EH (cell line): ENCODE results near the gene EEPD1.

Source experiments
- DNase-seq: peaks from one replicate; pipeline ENCODE4 v3.0.0-alpha.2; 2015; ENCODE audit warnings: low read depth

The EEPD1 gene

DNA sequence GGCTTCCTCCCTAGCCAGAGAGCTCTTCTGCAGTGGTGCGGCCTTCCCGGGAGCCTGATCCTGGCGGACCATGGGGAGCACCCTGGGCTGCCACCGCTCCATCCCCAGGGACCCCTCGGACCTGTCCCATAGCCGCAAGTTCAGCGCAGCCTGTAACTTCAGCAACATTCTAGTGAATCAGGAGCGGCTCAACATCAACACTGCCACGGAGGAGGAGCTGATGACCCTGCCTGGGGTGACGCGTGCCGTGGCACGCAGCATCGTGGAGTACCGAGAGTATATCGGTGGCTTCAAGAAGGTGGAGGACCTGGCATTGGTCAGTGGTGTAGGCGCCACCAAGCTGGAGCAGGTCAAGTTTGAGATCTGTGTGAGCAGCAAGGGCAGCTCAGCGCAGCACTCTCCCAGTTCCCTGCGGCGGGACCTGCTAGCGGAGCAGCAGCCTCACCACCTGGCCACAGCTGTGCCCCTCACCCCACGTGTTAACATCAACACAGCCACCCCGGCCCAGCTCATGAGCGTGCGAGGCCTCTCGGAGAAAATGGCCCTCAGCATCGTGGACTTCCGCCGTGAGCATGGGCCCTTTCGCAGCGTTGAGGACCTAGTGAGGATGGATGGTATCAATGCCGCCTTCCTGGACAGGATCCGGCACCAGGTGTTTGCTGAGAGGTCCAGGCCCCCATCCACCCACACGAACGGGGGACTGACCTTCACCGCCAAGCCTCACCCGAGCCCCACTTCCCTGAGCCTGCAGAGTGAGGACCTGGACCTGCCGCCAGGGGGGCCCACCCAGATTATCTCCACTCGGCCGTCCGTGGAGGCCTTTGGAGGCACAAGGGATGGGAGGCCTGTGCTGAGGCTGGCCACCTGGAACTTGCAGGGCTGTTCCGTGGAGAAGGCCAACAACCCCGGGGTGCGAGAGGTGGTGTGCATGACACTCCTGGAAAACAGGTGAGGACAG, 1.5 kb downstream of the EEPD1 start:
- no peak for DNase-seq

DNA sequence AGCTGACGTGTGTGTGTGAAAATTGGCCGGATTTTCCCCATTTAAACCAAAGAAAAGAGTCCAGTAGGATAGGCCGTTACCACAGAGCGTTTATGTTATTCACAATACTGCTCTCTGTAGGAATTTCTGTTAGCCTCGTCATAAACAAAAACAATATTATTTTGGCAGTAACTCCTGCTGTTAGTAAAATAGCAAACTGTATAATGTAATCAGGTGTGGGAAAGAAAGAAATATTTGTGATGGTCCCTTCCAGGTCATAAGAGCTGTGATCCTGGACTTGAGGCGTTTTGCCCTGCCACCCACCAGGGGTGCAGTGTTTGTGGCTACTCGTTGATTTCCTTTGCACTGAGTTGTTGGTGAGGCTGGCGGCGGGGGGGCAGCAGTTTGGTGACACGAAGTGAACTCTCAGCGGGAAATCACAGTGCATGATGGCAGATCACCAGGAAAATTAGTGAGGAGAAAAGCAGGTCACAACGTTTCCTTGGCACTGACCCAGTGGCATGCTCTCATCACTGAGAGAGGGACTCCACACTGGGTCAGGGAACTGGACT, 2.8 kb downstream of the EEPD1 start:
- peak; percentile 17 for DNase-seq

DNA sequence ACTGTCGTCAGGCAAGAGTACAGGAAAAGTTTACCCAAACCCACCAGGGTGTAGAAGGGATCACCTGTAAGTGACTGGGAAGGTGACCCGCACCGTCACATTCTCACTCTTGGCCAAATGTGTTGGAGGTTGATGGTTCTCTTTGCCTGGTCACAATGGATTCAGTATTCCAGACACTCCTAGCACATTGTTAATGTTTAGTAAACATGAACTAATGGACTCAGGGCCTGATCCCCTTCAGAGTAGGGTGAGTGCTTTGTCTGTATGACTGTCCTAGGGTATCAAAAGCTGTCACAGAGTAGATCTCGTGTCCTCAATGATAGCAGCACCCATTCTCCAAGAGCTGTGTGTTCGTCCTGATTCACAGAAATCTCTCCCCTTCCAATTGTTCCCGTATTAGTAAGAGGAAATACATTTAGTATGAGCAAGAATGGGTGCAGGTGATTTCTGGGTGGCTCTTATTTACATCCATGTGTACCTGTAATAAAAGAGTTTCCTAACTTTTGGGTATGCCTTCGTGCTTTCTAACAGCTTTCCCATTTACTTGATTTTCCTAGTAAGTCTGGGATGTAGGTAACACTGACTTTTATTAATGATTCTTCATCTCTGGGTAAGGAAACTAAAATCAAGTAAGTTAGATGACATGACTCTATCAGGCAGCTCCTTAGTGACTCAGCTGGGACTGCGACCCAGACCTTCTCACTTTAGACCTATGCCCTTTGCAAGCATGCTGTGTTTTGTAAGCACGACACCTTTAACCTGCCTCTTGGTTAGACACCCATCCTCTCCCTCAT, 4.7 kb downstream of the EEPD1 start:
- DNase-seq: no peak

DNA sequence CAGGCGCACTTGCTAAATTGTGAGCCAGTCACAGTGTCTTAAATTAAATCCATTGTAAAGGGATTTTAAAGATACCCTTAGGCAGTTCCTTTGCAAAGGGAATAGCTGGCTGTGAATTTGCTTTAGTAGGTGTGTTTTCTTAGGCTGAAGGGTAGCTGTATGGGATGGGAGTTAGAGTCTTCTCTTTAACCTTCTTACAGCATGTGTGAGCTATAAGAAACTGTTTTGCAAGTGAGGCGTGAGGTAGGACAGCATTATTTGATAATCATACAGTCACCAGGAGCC, 5.2 kb downstream of the EEPD1 start:
- no peak for DNase-seq

DNA sequence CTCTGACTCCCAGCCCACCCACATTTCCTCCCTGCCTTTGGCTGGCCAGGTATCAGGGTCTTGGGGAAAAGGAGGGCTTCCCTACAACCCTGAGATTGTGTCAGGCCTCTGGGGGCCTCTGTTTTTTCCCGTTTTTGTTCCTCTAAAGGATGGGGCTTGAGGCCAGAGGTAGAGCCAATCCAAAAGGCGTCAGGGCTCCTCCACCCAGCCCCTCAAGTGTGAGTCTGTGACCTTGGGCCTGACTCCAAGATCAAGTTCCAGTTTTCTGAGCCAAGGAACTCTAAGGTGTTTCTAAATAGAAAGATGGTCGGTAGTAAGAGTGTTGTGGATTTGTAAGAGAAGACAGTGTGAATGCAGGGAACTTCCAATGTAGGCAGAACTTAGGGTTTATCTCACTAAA, 6.6 kb downstream of the EEPD1 start:
- DNase-seq: no peak

DNA sequence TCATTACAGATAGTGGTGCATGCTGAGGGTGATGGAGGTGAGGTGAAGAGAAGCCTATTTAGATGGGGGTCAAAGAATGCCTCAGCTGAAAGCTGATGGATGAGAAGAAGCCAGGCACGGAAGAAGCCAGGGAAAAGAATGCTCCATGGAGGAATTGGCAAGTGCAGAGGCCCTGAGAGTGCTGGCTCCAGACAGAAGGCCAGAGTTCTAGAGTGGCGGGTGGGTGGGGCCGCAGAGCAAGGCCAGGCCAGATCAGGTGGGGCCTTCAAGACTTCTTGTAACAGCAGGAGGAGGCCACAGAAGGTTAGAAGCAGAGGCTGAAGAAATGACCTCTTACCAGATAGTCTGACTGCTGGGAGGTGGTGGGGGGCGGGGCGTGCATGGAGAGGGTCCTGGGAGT, 7.3 kb downstream of the EEPD1 start:
- DNase-seq: no peak

DNA sequence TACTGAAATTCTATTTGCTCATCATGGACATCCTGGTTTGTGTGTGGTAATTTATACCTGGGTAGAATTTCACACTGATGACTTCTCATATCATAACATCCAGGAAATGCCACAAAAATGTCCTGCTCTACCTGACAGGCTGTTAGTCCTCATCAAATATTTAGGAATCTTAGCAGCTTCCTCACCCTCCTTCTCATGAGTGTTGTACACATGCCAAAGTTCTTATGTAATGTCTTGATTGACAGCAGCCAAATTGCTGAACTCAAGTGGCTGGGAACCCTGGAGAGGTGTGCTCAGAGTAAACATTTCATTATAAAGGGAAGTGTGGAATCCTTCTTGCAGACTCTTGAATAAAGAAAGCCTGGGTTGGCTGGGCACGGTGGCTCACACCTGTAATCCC, 8.9 kb downstream of the EEPD1 start:
- DNase-seq: no peak

DNA sequence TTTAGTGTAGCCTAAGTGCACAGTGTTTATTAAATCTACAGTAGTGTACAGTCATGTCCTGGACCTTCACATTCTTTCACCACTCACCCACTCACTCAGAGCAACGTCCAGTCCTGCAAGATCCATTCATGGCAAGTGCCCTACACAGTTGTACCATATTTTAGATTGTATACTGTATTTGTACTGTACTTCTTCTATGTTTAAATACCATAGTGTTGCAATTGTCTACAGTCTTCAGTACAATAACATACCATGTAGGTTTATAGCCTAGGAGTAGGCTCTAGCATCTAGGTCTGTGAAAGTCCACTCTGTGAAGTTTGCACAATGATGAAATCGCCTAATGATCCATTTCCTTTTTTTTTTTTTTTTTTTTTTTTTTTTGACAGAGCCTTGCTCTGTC, 12.0 kb downstream of the EEPD1 start:
- DNase-seq: peak; percentile 48

DNA sequence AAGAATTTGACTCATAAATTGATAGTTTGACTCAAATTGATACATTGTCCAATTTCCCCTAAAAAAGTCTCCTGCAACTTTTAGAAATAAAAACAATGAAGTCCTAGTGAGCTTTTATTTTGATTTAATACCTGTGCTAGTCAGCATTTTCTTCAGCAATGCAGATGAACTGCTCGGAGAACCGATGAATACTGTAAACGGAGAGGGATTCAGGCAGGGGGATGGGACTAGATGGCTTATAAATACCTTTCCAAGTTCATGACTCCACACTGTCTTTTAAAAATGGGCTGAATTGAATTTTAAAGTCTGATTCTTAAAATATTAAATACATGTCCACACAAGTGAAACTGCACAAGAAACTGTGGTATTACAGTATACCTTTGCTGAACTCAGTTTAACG, 12.7 kb downstream of the EEPD1 start:
- no peak for DNase-seq

DNA sequence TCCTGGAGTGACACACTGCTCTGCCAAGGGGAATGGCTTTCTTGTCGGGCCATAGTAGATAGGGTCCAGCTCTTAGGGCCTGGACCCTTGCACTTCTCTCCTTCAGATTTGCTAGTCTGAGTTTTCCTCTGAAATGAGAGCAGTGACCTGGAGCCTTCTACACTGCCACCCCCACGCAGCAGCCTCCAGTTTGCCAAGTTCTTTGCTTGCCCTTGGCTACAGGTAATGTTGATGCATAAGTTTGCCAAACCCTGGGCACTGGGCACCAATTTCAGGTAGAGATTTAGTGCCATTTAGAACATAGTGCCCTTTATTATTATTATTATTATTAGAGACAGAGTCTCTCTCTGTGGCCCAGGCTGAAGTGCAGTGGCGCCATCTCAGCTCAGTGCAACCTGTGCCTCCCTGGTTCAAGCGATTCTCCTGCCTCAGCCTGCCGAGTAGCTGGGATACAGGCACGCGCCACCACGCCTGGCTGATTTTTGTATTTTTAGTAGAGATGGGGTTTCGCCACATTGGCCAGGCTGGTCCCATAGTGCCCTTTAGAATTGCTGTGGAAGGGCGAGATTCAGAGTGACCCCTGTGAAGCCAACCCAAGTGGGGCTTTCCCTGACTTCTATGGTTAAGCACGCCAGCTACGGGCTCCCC, 14.5 kb downstream of the EEPD1 start:
- DNase-seq: no peak

DNA sequence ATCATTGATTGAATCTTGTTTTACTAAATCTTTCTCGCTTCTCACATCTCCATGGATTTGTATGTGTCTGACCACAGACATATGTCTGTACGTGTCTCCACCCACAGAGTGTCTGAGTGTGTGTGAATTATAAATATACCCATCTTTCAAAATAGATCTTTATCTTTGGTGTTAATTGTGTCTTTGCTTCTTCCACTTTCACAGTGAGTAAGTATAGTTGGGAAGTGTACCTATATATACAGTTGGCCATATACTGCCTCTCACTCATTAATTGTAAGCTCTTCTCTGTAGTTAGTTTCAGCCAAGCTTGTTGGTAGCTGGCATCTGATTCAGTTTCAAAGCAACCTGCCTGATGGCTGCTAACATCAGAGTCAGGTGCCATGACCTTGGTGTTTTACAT, 18.4 kb downstream of the EEPD1 start:
- DNase-seq: no peak

DNA sequence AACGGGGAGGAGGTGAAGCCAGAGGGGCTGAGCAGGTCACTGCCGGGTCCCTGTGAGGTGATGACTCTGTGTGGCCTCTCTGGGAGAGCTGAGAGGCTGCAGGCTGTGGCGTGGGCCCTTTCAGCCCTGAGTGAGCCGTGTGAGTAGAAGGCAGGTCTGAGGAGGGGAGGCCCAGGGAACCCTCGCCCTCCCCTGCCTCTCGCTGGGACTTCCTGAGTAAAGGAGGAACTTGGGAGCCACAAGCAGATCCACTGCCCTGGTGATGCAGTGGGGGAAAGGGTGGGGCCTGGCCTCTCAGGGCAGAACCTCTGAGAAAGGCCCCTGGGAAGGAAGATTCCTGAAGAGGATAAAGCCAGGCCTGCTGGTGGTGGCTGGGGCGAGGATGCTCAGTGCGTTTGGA, 22.8 kb downstream of the EEPD1 start:
- DNase-seq: no peak

DNA sequence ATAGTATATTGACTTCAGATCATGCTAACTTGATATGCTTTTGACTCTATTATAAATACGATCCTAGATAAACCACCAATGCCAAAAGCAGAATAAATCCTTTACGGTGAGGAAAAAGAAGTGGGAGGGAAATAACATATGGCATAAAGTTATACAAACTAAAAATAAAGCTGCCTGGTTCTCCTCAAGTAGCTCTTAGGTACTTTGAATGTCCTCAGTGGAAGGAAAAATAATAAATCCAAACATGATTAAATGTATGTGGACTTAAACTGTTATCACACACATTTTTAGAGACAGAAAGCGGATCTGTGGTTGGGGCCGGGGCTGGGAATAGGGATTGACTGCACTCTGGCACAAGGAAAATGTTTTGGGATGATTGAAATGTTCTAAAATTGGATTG, 23.6 kb downstream of the EEPD1 start:
- no peak for DNase-seq

DNA sequence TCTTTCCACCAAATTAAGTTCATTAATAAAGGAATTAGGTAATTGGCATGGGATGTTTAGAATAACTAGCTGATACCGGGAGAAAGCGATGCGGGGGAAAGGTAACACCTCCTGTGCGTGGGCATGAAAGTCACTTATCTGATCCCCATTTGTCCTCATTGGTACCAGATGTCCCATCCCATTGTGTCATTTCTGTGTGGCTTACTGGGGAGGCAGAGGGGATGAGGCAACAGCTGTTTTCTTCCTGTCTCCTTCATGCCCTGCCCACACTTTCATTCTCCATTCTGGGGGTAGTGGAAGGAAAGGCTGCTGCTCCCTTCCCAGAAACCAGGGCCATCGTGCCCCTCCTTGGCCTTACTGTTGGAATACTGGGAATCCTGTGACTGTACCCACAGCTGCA, 27.1 kb downstream of the EEPD1 start:
- DNase-seq: no peak

DNA sequence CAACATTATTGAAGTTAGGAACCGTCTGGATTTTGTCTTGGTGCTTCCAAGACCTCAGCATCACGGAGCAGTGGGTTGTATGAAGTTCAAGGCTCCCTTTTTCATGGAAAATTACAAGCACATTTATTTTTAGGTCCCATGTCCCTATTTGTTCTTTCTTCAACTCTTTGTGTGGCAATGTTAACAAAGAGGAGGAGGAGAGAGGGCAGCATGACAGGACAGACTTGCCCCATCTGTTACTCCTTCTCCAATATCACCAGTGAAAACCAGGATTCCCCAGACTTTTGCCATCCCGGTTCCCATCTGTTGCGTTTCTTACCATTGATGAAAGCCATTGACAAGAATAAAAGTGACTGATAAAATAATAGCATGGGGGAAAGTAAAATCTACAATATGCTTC, 28.6 kb downstream of the EEPD1 start:
- DNase-seq: no peak

DNA sequence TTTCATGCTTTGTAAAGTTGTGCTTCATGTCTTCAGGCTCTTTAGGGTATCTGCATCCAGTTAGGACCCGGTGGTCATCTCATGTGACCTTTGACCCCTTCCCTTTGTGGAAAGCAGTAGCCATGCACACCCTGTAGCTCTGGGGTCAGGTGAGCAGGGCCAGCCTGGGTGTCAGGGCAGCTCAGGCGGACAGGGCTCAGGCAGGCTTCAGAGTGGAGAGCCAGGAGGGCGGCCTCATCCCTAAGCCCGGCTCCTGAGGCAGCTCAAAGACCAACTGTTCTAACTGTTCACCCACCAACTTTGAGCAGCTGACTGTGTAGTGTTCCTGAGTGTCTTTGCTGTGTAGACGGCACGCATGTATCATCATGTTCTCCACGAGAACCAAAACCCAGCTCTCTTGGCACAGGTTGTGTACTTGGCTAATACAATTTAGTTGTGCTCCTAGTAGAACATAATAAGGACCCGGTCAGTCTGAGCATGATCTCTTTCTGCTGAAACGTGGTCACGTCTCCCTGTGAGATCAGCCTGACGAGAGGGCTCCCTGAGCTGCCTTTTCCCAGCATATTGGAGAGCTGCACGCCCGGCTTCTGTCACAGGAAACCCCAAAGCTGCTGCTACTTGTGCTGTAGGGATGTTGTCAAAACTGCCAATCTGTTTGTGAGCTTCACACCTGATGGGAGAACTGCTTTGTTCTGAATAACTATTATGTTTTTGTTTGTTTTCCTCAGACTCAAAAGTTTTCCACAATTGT, 30.0 kb downstream of the EEPD1 start:
- DNase-seq: no peak

DNA sequence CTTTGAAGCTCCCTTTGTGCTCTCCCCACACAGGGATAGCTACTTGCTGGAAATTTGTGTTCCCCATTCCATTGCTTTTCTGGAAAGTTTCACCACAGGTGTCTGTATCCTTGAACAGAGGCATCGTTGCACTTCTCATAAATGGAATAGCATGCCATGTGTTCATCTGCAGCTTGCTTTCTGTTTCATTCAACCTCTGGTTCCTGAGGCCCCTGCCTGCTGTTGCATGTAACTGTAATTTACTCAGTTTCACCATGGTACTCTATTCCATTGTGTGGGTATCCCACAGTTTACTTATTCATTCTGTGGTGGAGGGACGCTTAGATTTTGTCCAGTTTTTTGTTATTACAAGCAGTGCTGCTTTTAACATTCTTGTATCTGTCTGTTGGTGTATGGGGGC, 32.0 kb downstream of the EEPD1 start:
- no peak for DNase-seq

DNA sequence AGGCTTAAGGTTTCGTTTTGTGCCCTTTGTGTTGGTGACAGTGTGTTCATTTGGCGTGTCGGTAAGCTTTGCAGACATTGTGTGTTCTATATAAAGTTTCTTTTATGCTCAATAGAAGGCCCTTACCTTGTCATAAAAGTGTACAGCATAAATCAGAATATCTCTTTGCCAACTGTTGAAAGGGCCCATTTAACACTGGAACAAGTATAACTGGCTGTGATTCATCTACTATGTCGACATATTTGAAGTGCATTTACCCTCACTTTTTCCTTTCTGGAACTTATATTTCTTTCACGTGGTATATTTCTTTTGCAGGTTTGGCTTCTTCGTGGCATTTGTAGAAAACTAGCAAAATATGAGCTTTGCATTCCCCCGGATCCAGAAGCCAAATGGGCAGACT, 32.7 kb downstream of the EEPD1 start:
- no peak for DNase-seq

DNA sequence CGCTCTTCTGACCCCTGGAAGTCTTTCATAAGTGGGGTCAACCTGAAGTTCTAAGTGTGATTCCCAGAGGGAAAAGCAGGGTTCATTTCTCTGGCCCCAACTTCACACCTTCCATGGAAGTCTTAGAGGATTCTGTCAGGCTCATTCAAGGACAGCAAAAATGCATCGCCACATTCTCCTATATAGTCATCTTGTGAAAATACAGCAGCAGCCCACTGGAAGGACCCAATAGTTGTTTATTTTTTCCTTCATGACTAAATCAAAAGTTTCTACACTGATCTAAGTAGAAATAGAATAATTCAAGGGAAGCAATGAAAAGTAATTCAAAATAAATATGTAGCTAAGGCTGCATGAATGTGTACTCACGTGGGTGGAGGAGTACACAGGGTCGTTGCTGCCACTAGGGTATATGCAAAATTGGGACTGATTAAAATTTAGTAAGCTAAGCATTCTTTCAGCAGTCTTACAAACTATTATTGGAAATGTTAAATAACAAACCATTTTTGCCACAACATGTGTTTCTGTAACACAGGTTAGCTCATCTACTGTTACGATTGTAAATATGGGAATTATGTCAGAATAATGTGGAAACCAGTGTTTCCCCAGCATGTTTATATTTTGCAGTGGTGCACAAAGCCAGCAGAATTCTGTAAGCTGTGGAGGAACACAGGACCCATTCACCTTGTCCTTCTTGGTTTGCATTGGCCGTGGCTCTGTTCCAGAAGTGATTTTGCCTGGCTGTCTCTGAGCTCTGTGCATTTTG, 33.5 kb downstream of the EEPD1 start:
- no peak for DNase-seq

DNA sequence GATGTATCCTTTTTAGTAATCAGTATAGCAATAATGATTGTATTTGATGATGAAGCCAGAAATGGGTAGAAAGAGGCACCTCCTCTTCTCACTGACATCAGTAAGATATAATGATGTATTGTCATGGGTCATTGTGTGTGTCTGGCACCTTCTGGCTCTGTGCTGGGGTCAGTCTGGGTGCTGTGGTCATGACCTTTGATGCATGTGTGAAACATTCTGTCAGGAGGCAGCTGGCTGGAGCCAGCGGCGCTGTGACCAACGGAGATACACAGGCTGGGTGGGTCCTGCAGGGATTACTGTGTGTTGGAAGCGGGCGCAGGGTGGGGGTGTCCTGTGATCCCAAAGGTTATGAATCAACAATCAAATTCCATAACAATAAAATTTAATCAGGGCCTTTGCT, 35.2 kb downstream of the EEPD1 start:
- DNase-seq: no peak

DNA sequence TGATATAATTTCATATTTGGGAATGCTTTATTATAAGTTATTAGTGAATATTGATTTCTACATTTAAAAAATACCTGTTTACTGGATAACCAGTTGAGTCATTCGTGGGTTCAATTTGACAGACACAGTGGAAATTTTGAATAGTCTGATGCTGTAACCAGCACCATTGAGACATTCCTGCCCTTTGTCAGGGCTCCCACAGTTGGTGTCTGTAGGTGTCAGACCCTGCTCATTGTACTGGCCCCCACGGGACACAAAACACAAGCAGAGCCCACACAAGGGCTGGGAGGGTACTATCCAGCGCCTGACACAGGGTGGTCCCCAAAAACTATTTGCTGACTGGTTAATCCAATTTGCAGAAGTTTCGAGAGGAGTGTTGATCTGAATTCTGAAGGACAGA, 35.9 kb downstream of the EEPD1 start:
- no peak for DNase-seq
